ENCODE results near the gene IL2RA. TPM values are rescaled to one million over a fixed set of nuclear protein-coding genes. Genes with fewer than 3 reads are reported as not detected.
"Not testable (repeated sequence)": the region's sequence is repeated elsewhere in the genome, so short reads cannot be mapped to it uniquely, and the experiment has no call there.

IL2RA gene
- total and polyA plus RNA-seq, 9 of the 15 experiments (the other 6 are each of a cell fraction or from before 2014, with no cell fraction given), result 0.95 TPM; not detected in 8

GRCh38 chr10:6064726-6065125, 2.6 kb upstream of the IL2RA start:
- in situ Hi-C loops (cut with MboI); H3K4me3 ChIP-seq; H3K4me2 ChIP-seq (ENCODE audit: insufficient read depth, low read length); H4K20me1 ChIP-seq (replicated peaks; ENCODE audit: control insufficient read depth, insufficient read depth, low read length); FAIRE-seq; CTCF ChIA-PET (ENCODE audit: low intra/inter-chr PET ratio); BruUV-seq (replicated peaks); H3K9me1 ChIP-seq (ENCODE audit: control insufficient read depth, insufficient read depth, low read length); POLR2A ChIA-PET; H3K27ac ChIP-seq (ENCODE audit: extremely low read depth, low read depth, low read length); ATAC-seq; H3K9me3 ChIP-seq (replicated peaks; ENCODE audit: control insufficient read depth, insufficient read depth, low read depth, low read length); intact Hi-C loops (cut with micrococcal nuclease); H3K4me1 ChIP-seq (replicated peaks in 1 of 2; ENCODE audit: control insufficient read depth in 2 of 2, insufficient read depth in 2 of 2, low read length in 2 of 2); H3K9ac ChIP-seq (ENCODE audit: insufficient read depth in 1 of 2, low read depth in 2 of 2, low read length in 2 of 2); DNase-seq (ENCODE audit: extremely low read depth in 1 of 4, low spot score in 3 of 4); H2AFZ ChIP-seq (ENCODE audit: low read depth, low read length); H3K79me2 ChIP-seq (ENCODE audit: control insufficient read depth, insufficient read depth, low read length); H3K36me3 ChIP-seq (ENCODE audit: control insufficient read depth, insufficient read depth, low read length): not testable (repeated sequence)
- TF ChIP-seq BCOR (IDR thresholded peaks at IDR 0.05) (peak; percentile 42; the same call in 1 of the 2 replicates), ZNF146 (CRISPR knock-in tag; IDR thresholded peaks at IDR 0.05; ENCODE audit: unreplicated experiment) (peak; percentile 96)
- 35% methylated on average over 3 of the region's 3 CpGs for WGBS (ENCODE audit: insufficient coverage, low coverage, missing lambda C conversion rate)
- peaks cover 10 to 17% of the 10 kb centered on the region in 2 experiments for H3K27me3 ChIP-seq (ENCODE audit: control insufficient read depth in 2 of 2, insufficient read depth in 2 of 2, low read length in 2 of 2)

- CTCF ChIA-PET (ENCODE audit: low intra/inter-chr PET ratio), result no interaction called here
- Histone ChIP-seq H3K27me3 (ENCODE audit: control insufficient read depth in 2 of 2, insufficient read depth in 2 of 2, low read length in 2 of 2) (peaks cover 12 to 14% of the 10 kb centered on the region in 2 experiments), H3K4me1 (replicated peaks in 1 of 2; ENCODE audit: control insufficient read depth in 2 of 2, insufficient read depth in 2 of 2, low read length in 2 of 2) (peaks cover 0 to 3% of the 10 kb centered on the region in 2 experiments; a peak in 1 of 5 replicates), H2AFZ (ENCODE audit: low read depth, low read length) (no peak overlapping the region), H3K4me2 (ENCODE audit: insufficient read depth, low read length) (no peak overlapping the region), H3K27ac (ENCODE audit: extremely low read depth, low read depth, low read length) (no peak overlapping the region), H3K9me1 (ENCODE audit: control insufficient read depth, insufficient read depth, low read length) (no peaks in the 10 kb centered on the region), H3K79me2 (ENCODE audit: control insufficient read depth, insufficient read depth, low read length) (no peaks in the 10 kb centered on the region), H3K9ac (ENCODE audit: insufficient read depth in 1 of 2, low read depth in 2 of 2, low read length in 2 of 2) (no peak overlapping the region), H4K20me1 (replicated peaks; ENCODE audit: control insufficient read depth, insufficient read depth, low read length) (no peaks in the 10 kb centered on the region), H3K9me3 (replicated peaks; ENCODE audit: control insufficient read depth, insufficient read depth, low read depth, low read length) (no peaks in the 10 kb centered on the region), H3K4me3 (no peak overlapping the region), H3K36me3 (ENCODE audit: control insufficient read depth, insufficient read depth, low read length) (no peaks in the 10 kb centered on the region)
- in situ Hi-C loops (cut with MboI) (no loop called here), intact Hi-C loops (cut with micrococcal nuclease) (no loop called here)
- DNase-seq (ENCODE audit: extremely low read depth in 1 of 4, low spot score in 3 of 4), result no peak
- no peak for FAIRE-seq
- no peak for ATAC-seq
- no TSS peak for BruUV-seq (replicated peaks)
- WGBS (ENCODE audit: insufficient coverage, low coverage, missing lambda C conversion rate), result 34% methylated on average over 7 of the region's 7 CpGs
- POLR2A ChIA-PET, result no interaction called here
- TF ChIP-seq ZNF316 (IDR thresholded peaks at IDR 0.05) (no peak), JUNB (CRISPR knock-in tag; conservative IDR thresholded peaks at IDR 0.05) (no peak), CHCHD3 (CRISPR knock-in tag; IDR thresholded peaks at IDR 0.05) (no peak), RREB1 (CRISPR knock-in tag; IDR thresholded peaks at IDR 0.05) (no peak), CAMTA2 (CRISPR knock-in tag; conservative IDR thresholded peaks at IDR 0.05) (no peak), TRIM25 (IDR thresholded peaks at IDR 0.05; ENCODE audit: borderline replicate concordance) (no peak), ZNF41 (CRISPR knock-in tag; conservative IDR thresholded peaks at IDR 0.05) (no peak)
Measured at GRCh38 chr10:6064119-6064518, 2.0 kb upstream of the IL2RA start.
